GM12872 (cell line): ENCODE data around the gene DAB1.

Experiments used
- TF ChIP-seq, protein P1 (sequence below): IDR thresholded peaks from 3 replicates; pipeline ENCODE4 v1.5.1; 2011; ENCODE audit warnings: low read depth, mild to moderate bottlenecking, low read length, moderate library complexity; ENCODE audit not compliant: insufficient read depth

Gene DAB1

DNA sequence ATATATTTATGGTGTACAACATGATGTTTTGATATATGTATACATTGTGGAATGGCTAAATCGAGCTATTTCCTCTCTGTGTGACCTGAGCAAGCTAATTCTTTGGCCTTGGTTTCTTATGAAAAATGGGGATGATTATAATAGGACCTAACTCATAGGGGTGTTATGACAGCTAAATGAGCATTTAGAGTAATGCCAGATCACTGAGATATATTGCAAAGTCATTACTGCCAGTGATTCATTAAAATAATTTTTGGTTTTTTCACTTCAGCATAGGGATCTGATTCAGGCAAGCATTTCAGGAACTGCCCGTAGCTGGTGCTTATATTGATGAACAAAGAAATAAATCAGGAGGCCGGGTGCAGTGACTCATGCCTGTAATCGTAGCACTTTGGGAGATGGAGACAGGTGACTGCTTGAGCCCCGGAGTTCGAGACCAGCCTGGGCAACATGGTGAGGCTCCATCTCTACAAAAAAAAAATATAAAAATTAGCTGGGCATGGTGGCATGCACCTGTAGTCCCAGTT lies 30.7 kb downstream of the DAB1 start:
- TF ChIP-seq, protein P1, sequence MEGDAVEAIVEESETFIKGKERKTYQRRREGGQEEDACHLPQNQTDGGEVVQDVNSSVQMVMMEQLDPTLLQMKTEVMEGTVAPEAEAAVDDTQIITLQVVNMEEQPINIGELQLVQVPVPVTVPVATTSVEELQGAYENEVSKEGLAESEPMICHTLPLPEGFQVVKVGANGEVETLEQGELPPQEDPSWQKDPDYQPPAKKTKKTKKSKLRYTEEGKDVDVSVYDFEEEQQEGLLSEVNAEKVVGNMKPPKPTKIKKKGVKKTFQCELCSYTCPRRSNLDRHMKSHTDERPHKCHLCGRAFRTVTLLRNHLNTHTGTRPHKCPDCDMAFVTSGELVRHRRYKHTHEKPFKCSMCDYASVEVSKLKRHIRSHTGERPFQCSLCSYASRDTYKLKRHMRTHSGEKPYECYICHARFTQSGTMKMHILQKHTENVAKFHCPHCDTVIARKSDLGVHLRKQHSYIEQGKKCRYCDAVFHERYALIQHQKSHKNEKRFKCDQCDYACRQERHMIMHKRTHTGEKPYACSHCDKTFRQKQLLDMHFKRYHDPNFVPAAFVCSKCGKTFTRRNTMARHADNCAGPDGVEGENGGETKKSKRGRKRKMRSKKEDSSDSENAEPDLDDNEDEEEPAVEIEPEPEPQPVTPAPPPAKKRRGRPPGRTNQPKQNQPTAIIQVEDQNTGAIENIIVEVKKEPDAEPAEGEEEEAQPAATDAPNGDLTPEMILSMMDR, result no peak

DNA sequence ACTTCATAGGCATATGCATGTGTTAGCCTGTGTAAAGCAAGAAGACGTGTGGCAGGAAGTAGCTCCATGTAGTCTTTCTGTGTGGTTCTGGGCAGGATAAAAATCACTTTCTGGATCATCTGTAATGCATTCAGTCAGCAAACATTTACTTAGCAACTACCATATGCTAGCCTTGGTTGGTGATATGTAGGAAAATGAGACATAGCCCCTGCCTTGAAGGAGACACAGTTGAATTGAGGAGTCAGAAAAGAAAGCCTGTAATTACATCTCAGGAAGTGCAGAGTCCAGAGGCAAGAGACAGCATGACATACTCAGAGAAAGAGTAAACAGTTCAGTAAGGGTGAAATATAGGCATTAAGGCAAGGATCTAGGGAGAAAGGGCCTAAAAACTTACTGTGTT lies 38.5 kb downstream of the DAB1 start:
- TF ChIP-seq, protein P1, result no peak

DNA sequence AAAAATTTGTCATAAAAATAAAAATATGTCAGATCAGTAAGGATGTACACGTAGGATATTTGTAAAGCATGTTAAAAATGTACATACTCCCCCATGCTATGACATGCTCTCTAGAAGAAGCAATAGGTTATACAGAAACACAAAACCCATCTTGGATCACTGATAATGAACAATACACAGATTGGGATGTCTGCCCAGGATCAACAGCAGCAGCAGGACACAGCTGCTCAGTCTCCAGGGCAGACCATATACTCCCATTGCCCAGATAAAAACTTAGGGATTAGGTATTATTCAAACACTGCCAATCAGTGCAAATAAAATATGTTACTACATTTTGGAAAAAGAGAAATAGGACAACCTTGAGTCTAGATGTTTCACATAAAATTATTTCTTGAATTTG lies 39.0 kb downstream of the DAB1 start:
- TF ChIP-seq, protein P1, result no peak

DNA sequence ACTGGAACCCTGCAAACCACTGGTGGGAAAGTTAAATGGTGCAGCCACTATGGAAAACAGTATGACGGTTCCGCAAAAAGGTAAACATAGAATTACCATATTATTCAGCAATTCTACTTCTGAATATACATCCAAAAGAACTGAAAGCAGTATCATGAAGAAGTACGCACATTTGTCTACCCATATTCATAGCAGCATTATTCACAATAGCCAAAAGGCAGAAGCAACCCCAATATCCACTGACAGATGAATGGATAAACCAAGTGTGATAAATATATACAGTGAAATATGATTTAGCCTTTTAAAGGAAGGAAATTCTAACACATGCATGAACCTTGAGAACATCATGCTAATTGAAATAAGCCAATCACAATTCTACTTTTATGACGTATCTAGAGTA lies 39.6 kb downstream of the DAB1 start:
- TF ChIP-seq, protein P1, result no peak

DNA sequence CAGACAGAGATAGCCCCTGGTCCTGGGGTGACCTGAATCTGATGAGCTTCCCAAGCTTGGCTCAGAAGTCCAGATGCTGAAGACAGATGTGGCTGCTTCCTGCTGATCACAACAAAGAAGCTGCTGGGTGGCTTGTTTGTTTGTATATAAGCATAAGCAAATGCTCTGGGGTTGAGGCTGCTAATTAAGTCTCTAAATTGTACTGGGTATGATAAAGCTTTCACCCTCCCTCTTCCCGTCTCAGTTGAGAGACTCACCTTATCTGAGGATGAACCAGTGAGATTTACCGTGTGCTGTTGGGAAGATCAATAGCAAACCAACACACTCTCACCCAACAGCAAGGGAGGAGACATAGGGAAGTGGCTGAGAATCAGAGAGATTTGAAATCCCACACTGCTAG lies 42.0 kb downstream of the DAB1 start:
- TF ChIP-seq, protein P1, result no peak

DNA sequence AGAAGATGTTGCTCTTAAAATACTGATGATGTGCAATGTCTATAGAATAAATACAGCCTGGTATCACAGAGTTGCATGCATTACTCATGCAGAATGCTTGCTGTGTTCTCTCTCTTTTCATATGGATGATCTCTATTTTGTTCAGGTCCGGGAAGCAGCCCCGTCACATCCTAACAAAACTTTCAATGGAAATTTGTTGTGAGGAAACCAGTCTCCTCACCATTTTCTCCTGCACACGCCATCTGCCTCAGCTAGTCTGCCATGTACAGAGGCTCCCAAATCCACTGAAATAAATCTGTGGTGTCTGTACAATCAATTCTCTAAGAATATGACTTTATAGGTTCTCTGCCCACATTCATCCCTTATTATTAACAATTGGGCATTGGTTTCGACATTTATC lies 42.4 kb downstream of the DAB1 start:
- TF ChIP-seq, protein P1, result no peak

DNA sequence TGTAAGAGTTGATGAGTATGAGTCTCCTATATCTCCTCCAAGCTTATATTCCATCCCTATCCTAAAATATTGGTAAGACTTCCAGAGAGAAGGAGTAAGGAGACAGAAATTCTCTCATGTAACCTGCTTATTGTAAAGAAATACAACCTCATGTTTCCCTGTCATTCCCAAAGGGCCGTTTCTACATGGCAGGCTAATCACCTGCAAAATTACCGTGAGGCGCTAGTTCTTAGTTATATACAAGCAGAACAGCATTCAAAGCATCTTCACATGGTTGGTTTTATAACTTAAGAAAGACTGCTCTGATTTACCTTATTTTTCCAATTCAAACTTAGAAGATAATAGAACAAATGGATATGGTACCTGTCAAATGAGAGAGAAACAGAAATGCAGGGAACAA lies 42.9 kb downstream of the DAB1 start:
- TF ChIP-seq, protein P1, result no peak
